Right atrium auricular region (tissue), 2 donors: Measurements from ENCODE around the gene ARNT2. TPM values are rescaled to one million over a fixed set of nuclear protein-coding genes. Genes with fewer than 3 reads are reported as not detected.

Source experiments
- DNase-seq: peaks from one replicate; pipeline ENCODE4 v3.0.0-alpha.2; 2019; ENCODE audit warnings: low spot score
- H3K27ac ChIP-seq, 2 donors: fragments of 200-600 bp; sonication (generic); 1 replicate in 1 of 2; 2 replicates in 1 of 2; pipeline ENCODE4 v1.5.1; 2016 to 2019
- H3K27me3 ChIP-seq, 2 donors: fragments of 200-600 bp; sonication (generic); one replicate each; pipeline versions ENCODE4 v1.5.1 to v1.6.0; 2017 to 2019
- H3K36me3 ChIP-seq: fragments of 200-600 bp; sonication (generic); one replicate; pipeline ENCODE4 v1.5.1; 2016
- H3K4me1 ChIP-seq, 2 donors: fragments of 200-600 bp; sonication (generic); one replicate each; pipeline versions ENCODE4 v1.5.1 to v1.6.0; 2017 to 2019
- H3K4me3 ChIP-seq, 2 donors: fragments of 200-600 bp; sonication (generic); 1 replicate in 1 of 2; 2 replicates in 1 of 2; pipeline ENCODE4 v1.5.1; 2017 to 2019; ENCODE audit warnings: mild to moderate bottlenecking in 1 of 2, moderate library complexity in 1 of 2
- H3K9me3 ChIP-seq, 2 donors: fragments of 200-600 bp; sonication (generic); one replicate each; pipeline ENCODE4 v1.5.1; 2019
- CTCF ChIP-seq, 2 donors: fragments of 200-600 bp; sonication (generic); IDR thresholded peaks; one replicate each; pipeline ENCODE4 v1.5.1; 2019; ENCODE audit warnings: antibody characterized with exemption in 2 of 2
- total RNA-seq, 2 donors: library from RNA; depleted of rRNA; stranded (reverse); fragments of >200 nt; gene quantifications; one replicate each; pipeline ENCODE4 v1.1.0, GENCODE V29; 2016

ARNT2 gene
- total RNA-seq, 2 donors from 2014 or later: 4.8 to 8.4 TPM

GRCh38 chr15:80556694-80557367 is 152.6 kb downstream of the ARNT2 start:
- no peak for DNase-seq
- H3K4me1 ChIP-seq: no peaks in the 10 kb centered on the region
- no peaks in the 10 kb centered on the region for H3K36me3 ChIP-seq

GRCh38 chr15:80557441-80558234 is 153.5 kb downstream of the ARNT2 start:
- no peak for TF ChIP-seq CTCF (IDR thresholded peaks at IDR 0.05)

More at GRCh38 chr15:80556694-80557367, 152.6 kb downstream of the ARNT2 start:
- H3K27me3 ChIP-seq: no peaks in the 10 kb centered on the region
- H3K9me3 ChIP-seq: no peaks in the 10 kb centered on the region
- no peak overlapping the region for H3K27ac ChIP-seq
- no peak overlapping the region for H3K4me3 ChIP-seq
- TF ChIP-seq CTCF (IDR thresholded peaks at IDR 0.05): no peak

GRCh38 chr15:80558631-80559319 is 154.6 kb downstream of the ARNT2 start:
- Histone ChIP-seq H3K27me3 (no peaks in the 10 kb centered on the region), H3K9me3 (no peaks in the 10 kb centered on the region), H3K4me3 (no peak overlapping the region), H3K4me1 (no peaks in the 10 kb centered on the region), H3K36me3 (no peaks in the 10 kb centered on the region), H3K27ac (no peak overlapping the region)
- DNase-seq: no peak
- TF ChIP-seq CTCF (IDR thresholded peaks at IDR 0.05): no peak

More at GRCh38 chr15:80557441-80558234, 153.5 kb downstream of the ARNT2 start:
- no peak overlapping the region for H3K27ac ChIP-seq
- no peaks in the 10 kb centered on the region for H3K36me3 ChIP-seq
- no peaks in the 10 kb centered on the region for H3K9me3 ChIP-seq
- no peaks in the 10 kb centered on the region for H3K27me3 ChIP-seq
- no peak overlapping the region for H3K4me3 ChIP-seq
- no peaks in the 10 kb centered on the region for H3K4me1 ChIP-seq
- DNase-seq: no peak

- H3K27me3 ChIP-seq: no peaks in the 10 kb centered on the region
- TF ChIP-seq CTCF (IDR thresholded peaks at IDR 0.05): no peak
- no peak for DNase-seq
- no peak overlapping the region for H3K27ac ChIP-seq
- no peaks in the 10 kb centered on the region for H3K4me1 ChIP-seq
- H3K9me3 ChIP-seq: no peaks in the 10 kb centered on the region
- no peaks in the 10 kb centered on the region for H3K36me3 ChIP-seq
- no peak overlapping the region for H3K4me3 ChIP-seq
Measured at GRCh38 chr15:80559320-80559693, 155.1 kb downstream of the ARNT2 start.

- no peak for DNase-seq
- Histone ChIP-seq H3K4me3 (no peak overlapping the region), H3K9me3 (no peaks in the 10 kb centered on the region), H3K4me1 (no peaks in the 10 kb centered on the region), H3K27ac (no peak overlapping the region), H3K36me3 (no peaks in the 10 kb centered on the region), H3K27me3 (no peaks in the 10 kb centered on the region)
- TF ChIP-seq CTCF (IDR thresholded peaks at IDR 0.05): no peak
Measured at GRCh38 chr15:80559761-80560160, 155.6 kb downstream of the ARNT2 start.
